ENCODE data around the gene VAV1.

Gene VAV1

GRCh38 chr19:6848986-6849385, 76.5 kb downstream of the VAV1 start:
- no peak for TF ChIP-seq CTCF (conservative IDR thresholded peaks at IDR 0.05; ENCODE audit: low read length)
- DNase-seq (ENCODE audit: low read depth): no peak
- H3K4me3 ChIP-seq (ENCODE audit: low read length): no peak overlapping the region

- no peak for DNase-seq (ENCODE audit: low read depth)
- TF ChIP-seq CTCF (conservative IDR thresholded peaks at IDR 0.05; ENCODE audit: low read length): no peak
Observed at GRCh38 chr19:6849876-6850275, 77.4 kb downstream of the VAV1 start.

GRCh38 chr19:6851359-6851758, 78.9 kb downstream of the VAV1 start:
- no peak for TF ChIP-seq CTCF (conservative IDR thresholded peaks at IDR 0.05; ENCODE audit: low read length)
- H3K4me3 ChIP-seq (ENCODE audit: low read length): no peak overlapping the region
- DNase-seq (ENCODE audit: low read depth): no peak

More at GRCh38 chr19:6849876-6850275, 77.4 kb downstream of the VAV1 start:
- H3K4me3 ChIP-seq (ENCODE audit: low read length): no peak overlapping the region

- no peak overlapping the region for H3K4me3 ChIP-seq (ENCODE audit: low read length)
- no peak for DNase-seq (ENCODE audit: low read depth)
- TF ChIP-seq CTCF (conservative IDR thresholded peaks at IDR 0.05; ENCODE audit: low read length): no peak
Observed at GRCh38 chr19:6852001-6852400, 79.5 kb downstream of the VAV1 start.

- no peak overlapping the region for H3K4me3 ChIP-seq (ENCODE audit: low read length)
- no peak for DNase-seq (ENCODE audit: low read depth)
- TF ChIP-seq CTCF (conservative IDR thresholded peaks at IDR 0.05; ENCODE audit: low read length): no peak
Observed at GRCh38 chr19:6853868-6854267, 81.4 kb downstream of the VAV1 start.

- H3K4me3 ChIP-seq (ENCODE audit: low read length): no peak overlapping the region
- TF ChIP-seq CTCF (conservative IDR thresholded peaks at IDR 0.05; ENCODE audit: low read length): no peak
- DNase-seq (ENCODE audit: low read depth): no peak
Observed at GRCh38 chr19:6854758-6855157, 82.2 kb downstream of the VAV1 start.

GRCh38 chr19:6856749-6857372, 84.4 kb downstream of the VAV1 start:
- no peak overlapping the region for H3K4me3 ChIP-seq (ENCODE audit: low read length)
- TF ChIP-seq CTCF (conservative IDR thresholded peaks at IDR 0.05; ENCODE audit: low read length): no peak
- DNase-seq (ENCODE audit: low read depth): no peak
